HepG2 (cell line): ENCODE results near the gene SOX12. TPM values are rescaled to one million over a fixed set of nuclear protein-coding genes. Genes with fewer than 3 reads are reported as not detected.

Experiments used
- FOSL1 ChIP-seq: sonication (generic); formaldehyde crosslinking; IDR thresholded peaks from 2 replicates; pipeline ENCODE4 v1.9.0; 2021; ENCODE audit warnings: missing genetic modification reagents, borderline replicate concordance
- HIC2 ChIP-seq: sonication (generic); formaldehyde crosslinking; IDR thresholded peaks from 2 replicates; pipeline ENCODE4 v1.9.0; 2022; ENCODE audit warnings: low read depth, missing genetic modification reagents
- HNF1A ChIP-seq, 2 experiments: sonication (generic) in 1 of 2; formaldehyde crosslinking in 1 of 2; IDR thresholded peaks; 2 replicates each; pipeline versions ENCODE4 v1.4.0 to v1.6.1; 2016 to 2020; ENCODE audit warnings: borderline replicate concordance in 1 of 2, low read depth in 1 of 2, mild to moderate bottlenecking in 1 of 2, missing genetic modification reagents in 1 of 2
- HNF4G ChIP-seq, 2 experiments: sonication (generic) in 1 of 2; formaldehyde crosslinking in 1 of 2; IDR thresholded peaks; 2 replicates each; pipeline versions ENCODE4 v1.4.0 to v1.6.1; 2011 to 2020; ENCODE audit warnings: borderline replicate concordance in 2 of 2, low read depth in 2 of 2, mild to moderate bottlenecking in 2 of 2, low read length in 1 of 2, missing genetic modification reagents in 1 of 2, moderate library complexity in 1 of 2
- KMT2B ChIP-seq: IDR thresholded peaks from 2 replicates; pipeline ENCODE4 v1.6.1; 2016; ENCODE audit warnings: missing genetic modification reagents, missing compliant biosample characterization
- MEIS1 ChIP-seq: sonication (generic); formaldehyde crosslinking; IDR thresholded peaks from 2 replicates; pipeline ENCODE4 v1.9.0; 2021; ENCODE audit warnings: mild to moderate bottlenecking, missing genetic modification reagents, moderate library complexity, borderline replicate concordance
- RERE ChIP-seq: IDR thresholded peaks from 2 replicates; pipeline ENCODE4 v1.6.1; 2016; ENCODE audit warnings: low read depth, missing genetic modification reagents, missing compliant biosample characterization
- RFX3 ChIP-seq: IDR thresholded peaks from 2 replicates; pipeline ENCODE4 v1.6.1; 2016; ENCODE audit warnings: missing biosample characterization, missing genetic modification reagents
- ZNF501 ChIP-seq: sonication (generic); formaldehyde crosslinking; IDR thresholded peaks from 2 replicates; pipeline ENCODE4 v1.5.1; 2020; ENCODE audit warnings: mild to moderate bottlenecking, moderate library complexity, missing genetic modification reagents
- ZNF710 ChIP-seq: sonication (generic); formaldehyde crosslinking; IDR thresholded peaks from 2 replicates; pipeline ENCODE4 v1.5.0; 2020; ENCODE audit warnings: mild to moderate bottlenecking, missing genetic modification reagents, borderline replicate concordance
- ZNF790 ChIP-seq: sonication (generic); formaldehyde crosslinking; IDR thresholded peaks from 2 replicates; pipeline ENCODE4 v1.8.0; 2022; ENCODE audit warnings: missing genetic modification reagents, mild to moderate bottlenecking, borderline replicate concordance
- polyA plus RNA-seq, 8 experiments: library from polyadenylated mRNA; depleted of rRNA in 3 of 8; stranded (reverse) in 7 of 8; unstranded in 1 of 8; fragments of >200 nt; fragmentation: Illumina TruSeq in 4 of 8; extraction: Trizol in 4 of 8; gene quantifications; 2 replicates each; pipeline versions ENCODE4 v1.2.1 to v1.2.3, GENCODE V29; 2011 to 2016; ENCODE audit warnings: low read depth in 4 of 8, missing spikeins in 1 of 8, mixed read lengths in 1 of 8; ENCODE audit not compliant: insufficient read depth in 1 of 8
- total RNA-seq, 5 experiments: library from RNA; depleted of rRNA; stranded (reverse); fragments of >200 nt; fragmentation: Illumina TruSeq; extraction: Trizol; gene quantifications; 2 replicates each; pipeline ENCODE4 v1.2.3, GENCODE V29; 2016; ENCODE audit warnings: low read depth in 1 of 5

Gene SOX12
- total and polyA plus RNA-seq, 2 of the 13 experiments (the other 11 are each of a cell fraction or from before 2014, with no cell fraction given), result 10.0 to 18.7 TPM

- TF ChIP-seq ZNF710 (CRISPR knock-in tag) (0 out of 2 replicates have a peak, but pooled peaks have one; percentile 17), HNF4G (IDR thresholded peaks at IDR 0.05; ENCODE audit: borderline replicate concordance, low read depth, low read length) (no peak), HNF4G (CRISPR knock-in tag; IDR thresholded peaks at IDR 0.05; ENCODE audit: borderline replicate concordance, low read depth) (no peak), ZNF790 (CRISPR knock-in tag) (0 out of 2 replicates have a peak, but pooled peaks have one; percentile 40), FOSL1 (CRISPR knock-in tag) (no peak), HNF1A (IDR thresholded peaks at IDR 0.05; ENCODE audit: low read depth) (no peak), HNF1A (CRISPR knock-in tag; IDR thresholded peaks at IDR 0.05; ENCODE audit: borderline replicate concordance) (peak; percentile 57; the same call in 1 of the 2 replicates), RERE (0 out of 2 replicates have a peak, but pooled peaks have one; percentile 16), ZNF501 (CRISPR knock-in tag) (peak; percentile 72; the same call in 1 of the 2 replicates), MEIS1 (CRISPR knock-in tag) (peak; percentile 70; the same call in 1 of the 2 replicates), RFX3 (CRISPR knock-in tag) (no peak), HIC2 (CRISPR knock-in tag) (peak; percentile 27; the same call in 1 of the 2 replicates), KMT2B (no peak)
Measured at GRCh38 chr20:330233-331149, 5.1 kb downstream of the SOX12 start (continued).
